ENCODE measurements around the gene LSM2.

Gene LSM2

GRCh38 chr6:31763619-31763940 lies 43.2 kb downstream of the LSM2 start:
- H3K4me3 ChIP-seq (replicated peaks in 1 of 2; ENCODE audit: low read depth in 2 of 2, low read length in 2 of 2) = no peak overlapping the region
- TF ChIP-seq CTCF (IDR thresholded peaks at IDR 0.05; ENCODE audit: low read depth, low read length) = no peak

GRCh38 chr6:31762878-31763618 lies 43.7 kb downstream of the LSM2 start:
- no peak for TF ChIP-seq CTCF (IDR thresholded peaks at IDR 0.05; ENCODE audit: low read depth, low read length)
- H3K4me3 ChIP-seq (replicated peaks in 1 of 2; ENCODE audit: low read depth in 2 of 2, low read length in 2 of 2) = no peak overlapping the region
- DNase-seq (ENCODE audit: low read depth in 2 of 2) = no peak

More at GRCh38 chr6:31763619-31763940, 43.2 kb downstream of the LSM2 start:
- DNase-seq (ENCODE audit: low read depth in 2 of 2) = peak; percentile 44 to 70

GRCh38 chr6:31762356-31762755 lies 44.4 kb downstream of the LSM2 start, which contains the start of gene SAPCD1:
TSS of gene SAPCD1 (plus strand) at chr6:31762656. CDS start at chr6:31763055, 399 bp downstream.
- TF ChIP-seq CTCF (IDR thresholded peaks at IDR 0.05; ENCODE audit: low read depth, low read length) = no peak
- H3K4me3 ChIP-seq (replicated peaks in 1 of 2; ENCODE audit: low read depth in 2 of 2, low read length in 2 of 2) = no peak within 1 kb of the TSS
- DNase-seq (ENCODE audit: low read depth in 2 of 2) = no peak

GRCh38 chr6:31761343-31761742 lies 45.4 kb downstream of the LSM2 start:
- TF ChIP-seq CTCF (IDR thresholded peaks at IDR 0.05; ENCODE audit: low read depth, low read length) = no peak
- no peak overlapping the region for H3K4me3 ChIP-seq (replicated peaks in 1 of 2; ENCODE audit: low read depth in 2 of 2, low read length in 2 of 2)
- no peak for DNase-seq (ENCODE audit: low read depth in 2 of 2)

- TF ChIP-seq CTCF (IDR thresholded peaks at IDR 0.05; ENCODE audit: low read depth, low read length) = no peak
- DNase-seq (ENCODE audit: low read depth in 2 of 2) = no peak
- no peak overlapping the region for H3K4me3 ChIP-seq (replicated peaks in 1 of 2; ENCODE audit: low read depth in 2 of 2, low read length in 2 of 2)
These were observed 46.0 kb downstream of the LSM2 start for GRCh38 chr6:31760790-31761189.

- no peak overlapping the region for H3K4me3 ChIP-seq (replicated peaks in 1 of 2; ENCODE audit: low read depth in 2 of 2, low read length in 2 of 2)
- no peak for TF ChIP-seq CTCF (IDR thresholded peaks at IDR 0.05; ENCODE audit: low read depth, low read length)
- no peak for DNase-seq (ENCODE audit: low read depth in 2 of 2)
These were observed 48.5 kb downstream of the LSM2 start for GRCh38 chr6:31758281-31758680.
